Gastroesophageal sphincter (tissue), 4 donors: Measurements from ENCODE around the gene WNK2. TPM values are rescaled to one million over a fixed set of nuclear protein-coding genes. Genes with fewer than 3 reads are reported as not detected.

Experiments
- ATAC-seq: fragments of 150-250 bp; one replicate; pipeline ENCODE4 v1.9.1; 2016; ENCODE audit warnings: mild to moderate bottlenecking, moderate library complexity
- H3K27ac ChIP-seq, 4 donors: fragments of 200-600 bp; sonication (generic) in 3 of 4; 1 replicate in 3 of 4; 2 replicates in 1 of 4; pipeline ENCODE4 v1.5.1; 2016 to 2019
- H3K27me3 ChIP-seq: fragments of 200-600 bp; sonication (generic); one replicate; pipeline ENCODE4 v1.5.1; 2019
- H3K36me3 ChIP-seq, 2 donors: fragments of 200-600 bp; sonication (generic); one replicate each; pipeline ENCODE4 v1.5.1; 2019; ENCODE audit warnings: control low read depth in 1 of 2
- H3K4me1 ChIP-seq, 3 donors: fragments of 200-600 bp; sonication (generic); 1 replicate in 2 of 3; 2 replicates in 1 of 3; pipeline ENCODE4 v1.5.1; 2016 to 2019; ENCODE audit warnings: control low read depth in 2 of 3
- H3K4me3 ChIP-seq, 2 donors: fragments of 200-600 bp; sonication (generic); one replicate each; pipeline ENCODE4 v1.5.1; 2019; ENCODE audit warnings: mild to moderate bottlenecking in 1 of 2, moderate library complexity in 1 of 2
- H3K9me3 ChIP-seq, 3 donors: fragments of 200-600 bp; sonication (generic); one replicate each; pipeline ENCODE4 v1.5.1; 2017 to 2019; ENCODE audit warnings: control low read depth in 2 of 3
- EP300 ChIP-seq: sonication (generic); formaldehyde crosslinking; IDR thresholded peaks from one replicate; pipeline ENCODE4 v1.6.1; 2017; ENCODE audit warnings: antibody characterized with exemption, mild to moderate bottlenecking
- POLR2A ChIP-seq, 2 donors: fragments of 450-650 bp; IDR thresholded peaks; one replicate each; pipeline ENCODE4 v1.6.1; 2017; ENCODE audit warnings: antibody characterized with exemption in 2 of 2, mild to moderate bottlenecking in 2 of 2, moderate library complexity in 1 of 2
- POLR2AphosphoS5 ChIP-seq: sonication (generic); formaldehyde crosslinking; IDR thresholded peaks from one replicate; pipeline ENCODE4 v1.6.1; 2017; ENCODE audit warnings: antibody characterized with exemption
- WGBS, 2 donors: methylation state at CpG; one replicate each; pipeline ENCODE4 v1.1.5; 2018; ENCODE audit warnings: low coverage in 1 of 2; 5-methylcytosine and 5-hydroxymethylcytosine counted together
- total RNA-seq, 4 donors: library from RNA; depleted of rRNA; stranded (reverse); fragments of >200 nt; gene quantifications; one replicate each; pipeline ENCODE4 v1.1.0, GENCODE V29; 2016
- TF ChIP-seq, protein P1 (sequence below), 4 experiments: fragments of 200-600 bp in 2 of 4; fragments of 450-650 bp in 2 of 4; sonication (generic) in 1 of 4; IDR thresholded peaks; one replicate each; pipeline ENCODE4 v1.5.1; 2017 to 2019; ENCODE audit warnings: antibody characterized with exemption in 4 of 4, mild to moderate bottlenecking in 2 of 4, moderate library complexity in 2 of 4

The WNK2 gene
- total RNA-seq, 4 donors from 2014 or later: 26.8 to 104 (median 48.6) TPM

DNA sequence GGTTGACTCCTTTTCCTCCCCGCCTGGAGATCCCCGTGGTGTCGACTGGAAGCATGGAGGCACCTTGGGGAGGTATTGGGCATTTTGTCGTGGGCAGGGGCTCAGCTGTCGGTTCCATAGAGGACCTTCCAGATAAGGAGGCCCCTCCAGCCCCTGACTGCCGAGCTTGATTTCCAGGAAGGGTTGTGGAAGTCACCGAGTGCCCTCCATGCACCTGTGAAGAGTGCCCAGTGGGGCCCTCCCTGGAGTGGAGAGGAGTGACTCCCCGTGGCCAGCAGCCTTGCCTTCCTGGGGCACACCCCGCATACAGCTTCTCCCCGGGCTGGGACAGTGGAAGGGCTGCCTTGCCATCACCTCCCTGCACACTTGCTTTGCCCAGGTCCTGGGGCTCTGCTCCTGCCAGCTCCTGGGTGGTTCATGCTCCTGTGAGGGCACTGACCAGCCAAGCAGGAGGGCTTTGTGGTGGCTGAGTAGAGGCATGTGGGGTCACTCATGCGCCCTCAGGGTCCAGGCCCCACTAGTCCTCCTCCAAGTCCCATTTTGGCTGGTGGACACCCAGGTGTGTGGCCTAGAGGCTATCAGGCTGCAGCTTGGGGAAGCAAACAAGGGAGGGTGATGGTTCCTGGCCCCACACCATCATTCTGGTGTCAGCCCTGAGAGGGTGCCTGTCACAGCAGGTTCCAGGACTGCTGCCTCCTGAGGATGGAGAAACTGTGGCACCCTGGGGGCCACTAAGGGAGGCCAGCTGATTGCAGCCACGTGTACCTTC lies 133.0 kb downstream of the WNK2 start:
- no peak overlapping the region for H3K4me3 ChIP-seq
- peaks cover 0 to 12% (median 0%) of the 10 kb centered on the region in 3 donors for H3K4me1 ChIP-seq
- TF ChIP-seq POLR2AphosphoS5: no peak
- TF ChIP-seq, protein P1, sequence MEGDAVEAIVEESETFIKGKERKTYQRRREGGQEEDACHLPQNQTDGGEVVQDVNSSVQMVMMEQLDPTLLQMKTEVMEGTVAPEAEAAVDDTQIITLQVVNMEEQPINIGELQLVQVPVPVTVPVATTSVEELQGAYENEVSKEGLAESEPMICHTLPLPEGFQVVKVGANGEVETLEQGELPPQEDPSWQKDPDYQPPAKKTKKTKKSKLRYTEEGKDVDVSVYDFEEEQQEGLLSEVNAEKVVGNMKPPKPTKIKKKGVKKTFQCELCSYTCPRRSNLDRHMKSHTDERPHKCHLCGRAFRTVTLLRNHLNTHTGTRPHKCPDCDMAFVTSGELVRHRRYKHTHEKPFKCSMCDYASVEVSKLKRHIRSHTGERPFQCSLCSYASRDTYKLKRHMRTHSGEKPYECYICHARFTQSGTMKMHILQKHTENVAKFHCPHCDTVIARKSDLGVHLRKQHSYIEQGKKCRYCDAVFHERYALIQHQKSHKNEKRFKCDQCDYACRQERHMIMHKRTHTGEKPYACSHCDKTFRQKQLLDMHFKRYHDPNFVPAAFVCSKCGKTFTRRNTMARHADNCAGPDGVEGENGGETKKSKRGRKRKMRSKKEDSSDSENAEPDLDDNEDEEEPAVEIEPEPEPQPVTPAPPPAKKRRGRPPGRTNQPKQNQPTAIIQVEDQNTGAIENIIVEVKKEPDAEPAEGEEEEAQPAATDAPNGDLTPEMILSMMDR (IDR thresholded peaks at IDR 0.05): no peak
- TF ChIP-seq EP300: no peak
- no peak for ATAC-seq
- 80% methylated on average over 1 of the region's 12 CpGs; no CpG with 5 or more reads in 1 of the 2 donors for WGBS, 2 donors
- H3K36me3 ChIP-seq: peaks cover 0 to 45% of the 10 kb centered on the region in 2 donors
- H3K27ac ChIP-seq: no peak overlapping the region
- no peaks in the 10 kb centered on the region for H3K9me3 ChIP-seq
- no peaks in the 10 kb centered on the region for H3K27me3 ChIP-seq

DNA sequence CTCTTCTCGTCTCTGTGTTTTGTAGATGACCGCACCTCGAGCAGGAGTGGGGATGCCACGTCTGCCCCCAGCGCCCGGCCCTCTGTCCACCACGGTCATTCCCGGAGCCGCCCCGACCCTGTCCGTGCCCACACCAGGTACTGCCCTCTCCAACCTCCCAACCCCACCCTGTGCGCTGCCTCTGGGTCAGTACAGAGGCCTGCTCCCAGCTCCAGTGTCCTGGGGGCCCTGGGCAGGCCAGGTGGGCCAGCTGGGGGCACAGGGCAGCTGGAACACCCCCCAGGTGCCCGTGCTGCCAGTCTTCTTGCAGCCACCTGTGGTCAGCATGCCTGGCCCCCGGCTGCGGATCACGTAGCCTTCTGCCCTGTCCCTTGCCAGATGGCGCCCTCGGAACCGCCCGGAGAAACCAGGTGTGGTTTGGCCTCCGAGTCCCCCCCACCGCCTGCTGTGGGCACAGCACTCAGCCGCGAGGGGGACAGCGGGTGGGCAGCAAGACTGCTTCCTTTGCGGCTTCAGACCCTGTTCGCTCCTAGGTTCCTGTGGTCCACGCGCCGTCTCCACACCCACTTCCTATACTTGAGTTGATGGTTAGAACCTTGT lies 133.7 kb downstream of the WNK2 start:
- TF ChIP-seq POLR2AphosphoS5 (no peak), POLR2A (IDR thresholded peaks at IDR 0.05) (no peak), EP300 (no peak)
- TF ChIP-seq, protein P1 (IDR thresholded peaks at IDR 0.05): no peak
- 90 to 96% methylated on average over 3 to 8 of the region's 30 CpGs for WGBS, 2 donors
- H3K27ac ChIP-seq: no peak overlapping the region
- peaks cover 0 to 7% (median 0%) of the 10 kb centered on the region in 3 donors for H3K4me1 ChIP-seq
- H3K36me3 ChIP-seq: peaks cover 0 to 45% of the 10 kb centered on the region in 2 donors
- no peak for ATAC-seq
- no peaks in the 10 kb centered on the region for H3K9me3 ChIP-seq
- H3K27me3 ChIP-seq: no peaks in the 10 kb centered on the region
- H3K4me3 ChIP-seq: no peak overlapping the region

- H3K27me3 ChIP-seq: no peaks in the 10 kb centered on the region
- no peak for TF ChIP-seq POLR2AphosphoS5
- TF ChIP-seq, protein P1 (IDR thresholded peaks at IDR 0.05): no peak
- no peak for TF ChIP-seq POLR2A (IDR thresholded peaks at IDR 0.05)
- no peak for TF ChIP-seq EP300
- no peaks in the 10 kb centered on the region for H3K9me3 ChIP-seq
- no peak overlapping the region for H3K27ac ChIP-seq
- ATAC-seq: no peak
- no peak overlapping the region for H3K4me3 ChIP-seq
- WGBS, 2 donors: 70% methylated on average over 5 of the region's 9 CpGs; no CpG with 5 or more reads in 1 of the 2 donors
- no peaks in the 10 kb centered on the region for H3K4me1 ChIP-seq
- peaks cover 0 to 45% of the 10 kb centered on the region in 2 donors for H3K36me3 ChIP-seq
Observed at GRCh38 chr9:93318480-93318879, 134.5 kb downstream of the WNK2 start.

- no peaks in the 10 kb centered on the region for H3K27me3 ChIP-seq
- no peaks in the 10 kb centered on the region for H3K9me3 ChIP-seq
- H3K4me3 ChIP-seq: no peak overlapping the region
- H3K4me1 ChIP-seq: no peaks in the 10 kb centered on the region
- H3K36me3 ChIP-seq: peaks cover 0 to 45% of the 10 kb centered on the region in 2 donors
- H3K27ac ChIP-seq: no peak overlapping the region
- no CpG with 5 or more reads among the region's 13 CpGs for WGBS, 2 donors
- no peak for ATAC-seq
- no peak for TF ChIP-seq POLR2AphosphoS5
- TF ChIP-seq EP300: no peak
- TF ChIP-seq, protein P1 (IDR thresholded peaks at IDR 0.05): no peak
- no peak for TF ChIP-seq POLR2A (IDR thresholded peaks at IDR 0.05)
Observed at GRCh38 chr9:93319301-93319991, 135.5 kb downstream of the WNK2 start.
